IgD-negative memory B cell (primary cell): ENCODE data around the gene GPC2. TPM values are rescaled to one million over a fixed set of nuclear protein-coding genes. Genes with fewer than 3 reads are reported as not detected.
"Not testable (repeated sequence)": the region's sequence is repeated elsewhere in the genome, so short reads cannot be mapped to it uniquely, and the experiment has no call there.

Experiments
- H3K27ac Mint-ChIP-seq, 3 donors: one replicate each; pipeline ENCODE4 v1.8.0; 2020 to 2022; ENCODE audit warnings: mild to moderate bottlenecking in 3 of 3, mixed read lengths in 3 of 3, moderate library complexity in 1 of 3
- H3K27me3 Mint-ChIP-seq: one replicate; pipeline ENCODE4 v1.8.0; 2021; ENCODE audit warnings: mixed read lengths
- H3K36me3 Mint-ChIP-seq: one replicate; pipeline ENCODE4 v1.8.0; 2020; ENCODE audit warnings: mild to moderate bottlenecking, mixed read lengths
- H3K4me1 Mint-ChIP-seq, 3 donors: one replicate each; pipeline ENCODE4 v1.8.0; 2020 to 2022; ENCODE audit warnings: mixed read lengths in 3 of 3, mild to moderate bottlenecking in 1 of 3
- H3K4me3 Mint-ChIP-seq, 4 donors: one replicate each; pipeline ENCODE4 v1.8.0; 2020 to 2022; ENCODE audit warnings: mild to moderate bottlenecking in 4 of 4, mixed read lengths in 4 of 4, moderate library complexity in 3 of 4
- H3K9me3 Mint-ChIP-seq, 3 donors: one replicate each; pipeline ENCODE4 v1.8.0; 2020 to 2021; ENCODE audit warnings: mixed read lengths in 3 of 3, mild to moderate bottlenecking in 1 of 3
- polyA plus RNA-seq: library from polyadenylated mRNA; unstranded; fragments of 300-500 nt; fragmentation: Illumina TruSeq; gene quantifications from one replicate; pipeline ENCODE4 v1.2.3, GENCODE V29; 2021

The GPC2 gene
- polyA plus RNA-seq, 1 donor from 2014 or later, result 0.23 TPM

GRCh38 chr7:100155553-100156317 lies 21.4 kb downstream of the GPC2 start:
- Mint-ChIP-seq H3K36me3 (peaks cover 2% of the 10 kb centered on the region), H3K4me3 (peak overlapping the region in 3 of 4 donors; percentile 47 to 85 (median 74)), H3K27ac (peak overlapping the region; percentile 56 to 93 (median 76)), H3K9me3 (no peaks in the 10 kb centered on the region), H3K4me1 (peaks cover 25 to 36% (median 35%) of the 10 kb centered on the region in 3 donors), H3K27me3 (no peaks in the 10 kb centered on the region)

- Mint-ChIP-seq H3K4me1 (peaks cover 32 to 42% (median 40%) of the 10 kb centered on the region in 3 donors), H3K27ac (peak overlapping the region in 2 of 3 donors; percentile 31 to 82), H3K4me3 (peak overlapping the region in 2 of 4 donors; percentile 47 to 68), H3K27me3 (no peaks in the 10 kb centered on the region), H3K9me3 (no peaks in the 10 kb centered on the region), H3K36me3 (peaks cover 4% of the 10 kb centered on the region)
Measured at GRCh38 chr7:100154651-100155491, 22.3 kb downstream of the GPC2 start.

GRCh38 chr7:100153708-100154535 lies 23.3 kb downstream of the GPC2 start:
- H3K4me1 Mint-ChIP-seq, result peaks cover 33 to 42% (median 37%) of the 10 kb centered on the region in 3 donors
- peaks cover 4% of the 10 kb centered on the region for H3K36me3 Mint-ChIP-seq
- peak overlapping the region in 2 of 3 donors; percentile 82 to 92 for H3K27ac Mint-ChIP-seq
- H3K9me3 Mint-ChIP-seq, result no peaks in the 10 kb centered on the region
- H3K4me3 Mint-ChIP-seq, result peak overlapping the region in 3 of 4 donors; percentile 28 to 68 (median 58)
- H3K27me3 Mint-ChIP-seq, result no peaks in the 10 kb centered on the region

- Mint-ChIP-seq H3K4me3 (peak overlapping the region in 3 of 4 donors; percentile 58 to 88 (median 68)), H3K27ac (peak overlapping the region in 1 of 3 donors; percentile 92), H3K4me1 (peaks cover 38 to 48% (median 42%) of the 10 kb centered on the region in 3 donors), H3K9me3 (no peaks in the 10 kb centered on the region), H3K36me3 (peaks cover 4% of the 10 kb centered on the region), H3K27me3 (no peaks in the 10 kb centered on the region)
Measured at GRCh38 chr7:100152937-100153666, 24.1 kb downstream of the GPC2 start.

GRCh38 chr7:100152404-100152803 lies 24.8 kb downstream of the GPC2 start:
- Mint-ChIP-seq H3K4me1 (peaks cover 34 to 44% (median 39%) of the 10 kb centered on the region in 3 donors), H3K36me3 (peaks cover 4% of the 10 kb centered on the region), H3K4me3 (peak overlapping the region; percentile 10 to 88 (median 62)), H3K9me3 (no peaks in the 10 kb centered on the region), H3K27ac (peak overlapping the region in 2 of 3 donors; percentile 36 to 92), H3K27me3 (no peaks in the 10 kb centered on the region)

- Mint-ChIP-seq H3K9me3 (no peaks in the 10 kb centered on the region), H3K27ac (peak within 1 kb of the TSS; percentile 82 to 98 (median 97)), H3K36me3 (peaks cover 2% of the 10 kb centered on the region), H3K4me3 (peak within 1 kb of the TSS; percentile 80 to 99 (median 97)), H3K27me3 (no peaks in the 10 kb centered on the region), H3K4me1 (peaks cover 19 to 31% (median 24%) of the 10 kb centered on the region in 3 donors)
Measured at GRCh38 chr7:100148559-100149328, 28.4 kb downstream of the GPC2 start, which contains the start of gene LAMTOR4. LAMTOR4 (plus strand) TSS chr7:100148918; CDS start chr7:100148973, 55 bp downstream.

GRCh38 chr7:100148225-100148558 lies 29.0 kb downstream of the GPC2 start:
- Mint-ChIP-seq H3K4me3 (peak overlapping the region; percentile 80 to 99 (median 97)), H3K27ac (peak overlapping the region; percentile 82 to 98 (median 97)), H3K27me3 (no peaks in the 10 kb centered on the region), H3K36me3 (peaks cover 2% of the 10 kb centered on the region), H3K4me1 (peaks cover 19 to 29% (median 21%) of the 10 kb centered on the region in 3 donors), H3K9me3 (no peaks in the 10 kb centered on the region)

GRCh38 chr7:100147278-100147677 lies 29.9 kb downstream of the GPC2 start:
- H3K27me3 Mint-ChIP-seq, result no peaks in the 10 kb centered on the region
- peaks cover 15 to 21% (median 16%) of the 10 kb centered on the region in 3 donors for H3K4me1 Mint-ChIP-seq
- H3K4me3 Mint-ChIP-seq, result no peak overlapping the region
- no peaks in the 10 kb centered on the region for H3K9me3 Mint-ChIP-seq
- H3K36me3 Mint-ChIP-seq, result peaks cover 2% of the 10 kb centered on the region
- no peak overlapping the region for H3K27ac Mint-ChIP-seq

- not testable (repeated sequence) for H3K27ac Mint-ChIP-seq, H3K36me3 Mint-ChIP-seq, H3K9me3 Mint-ChIP-seq, H3K4me3 Mint-ChIP-seq, H3K27me3 Mint-ChIP-seq
- peaks cover 11 to 17% (median 13%) of the 10 kb centered on the region in 3 donors for H3K4me1 Mint-ChIP-seq
Measured at GRCh38 chr7:100146350-100146749, 30.8 kb downstream of the GPC2 start.

- H3K4me3 Mint-ChIP-seq, result no peak overlapping the region
- no peaks in the 10 kb centered on the region for H3K27me3 Mint-ChIP-seq
- peaks cover 8 to 16% (median 14%) of the 10 kb centered on the region in 3 donors for H3K4me1 Mint-ChIP-seq
- no peaks in the 10 kb centered on the region for H3K36me3 Mint-ChIP-seq
- no peaks in the 10 kb centered on the region for H3K9me3 Mint-ChIP-seq
- H3K27ac Mint-ChIP-seq, result no peak overlapping the region
Measured at GRCh38 chr7:100142461-100142860, 34.7 kb downstream of the GPC2 start.

GRCh38 chr7:100141555-100141949 lies 35.6 kb downstream of the GPC2 start:
- no peaks in the 10 kb centered on the region for H3K9me3 Mint-ChIP-seq
- H3K27me3 Mint-ChIP-seq, result no peaks in the 10 kb centered on the region
- no peak overlapping the region for H3K4me3 Mint-ChIP-seq
- H3K4me1 Mint-ChIP-seq, result peaks cover 8 to 16% (median 14%) of the 10 kb centered on the region in 3 donors
- H3K36me3 Mint-ChIP-seq, result no peaks in the 10 kb centered on the region
- no peak overlapping the region for H3K27ac Mint-ChIP-seq

GRCh38 chr7:100137851-100138760 lies 39.1 kb downstream of the GPC2 start:
- H3K27me3 Mint-ChIP-seq, result no peaks in the 10 kb centered on the region
- H3K4me1 Mint-ChIP-seq, result peaks cover 8 to 16% (median 14%) of the 10 kb centered on the region in 3 donors
- no peaks in the 10 kb centered on the region for H3K9me3 Mint-ChIP-seq
- peak overlapping the region in 2 of 3 donors; percentile 63 to 94 for H3K27ac Mint-ChIP-seq
- H3K36me3 Mint-ChIP-seq, result no peaks in the 10 kb centered on the region
- H3K4me3 Mint-ChIP-seq, result peak overlapping the region; percentile 27 to 91 (median 70)
